Activated CD8-positive, alpha-beta T cell treated with anti-CD3 and anti-CD28 coated beads for 36 hours (primary cell): Measurements from ENCODE around the gene TCEA2. TPM values are rescaled to one million over a fixed set of nuclear protein-coding genes. Genes with fewer than 3 reads are reported as not detected.

Experiments used
- ATAC-seq: fragments of 200-7000 bp; cut with Tn5 transposase; one replicate; pipeline ENCODE4 v1.10.0; 2021; ENCODE audit warnings: mild to moderate bottlenecking, moderate library complexity
- CTCF ChIA-PET: fragments of 350-600 bp; sonication (Branson Sonifier 250); formaldehyde crosslinking; loops from one replicate; lab custom pipeline; 2021; ENCODE audit warnings: antibody characterized with exemption; lab: Charles Lee
- POLR2A ChIA-PET: fragments of 350-600 bp; sonication (Branson Sonifier 250); formaldehyde crosslinking; loops from one replicate; lab custom pipeline; 2021; ENCODE audit warnings: antibody characterized with exemption; lab: Charles Lee
- DNase-seq: peaks from one replicate; pipeline ENCODE4 v3.0.0-alpha.2; 2020
- H3K27ac Mint-ChIP-seq: one replicate; pipeline ENCODE4 v1.8.0; 2021; ENCODE audit warnings: mild to moderate bottlenecking, mixed read lengths
- H3K27me3 Mint-ChIP-seq: one replicate; pipeline ENCODE4 v1.8.0; 2021; ENCODE audit warnings: mixed read lengths
- H3K36me3 Mint-ChIP-seq: one replicate; pipeline ENCODE4 v1.8.0; 2021; ENCODE audit warnings: low read depth, mixed read lengths
- H3K4me1 Mint-ChIP-seq: one replicate; pipeline ENCODE4 v1.8.0; 2021; ENCODE audit warnings: low read depth, mixed read lengths
- H3K4me3 Mint-ChIP-seq: one replicate; pipeline ENCODE4 v1.8.0; 2021; ENCODE audit warnings: mild to moderate bottlenecking, moderate library complexity, mixed read lengths
- H3K9me3 Mint-ChIP-seq: one replicate; pipeline ENCODE4 v1.8.0; 2021; ENCODE audit warnings: mixed read lengths
- intact Hi-C: fragments of 100-400 bp; cut with micrococcal nuclease; formaldehyde crosslinking; loops from one replicate; pipeline ENCODE4 v1.10.0; 2022
- total RNA-seq, 2 experiments: library from RNA; stranded (reverse); gene quantifications; one replicate each; pipeline ENCODE4 v1.2.3, GENCODE V29; 2021
- TF ChIP-seq, protein P1 (sequence below): fragments of 200-600 bp; IDR thresholded peaks from one replicate; pipeline ENCODE4 v1.8.0; 2022; ENCODE audit warnings: antibody characterized with exemption, mild to moderate bottlenecking

TCEA2 gene
- total RNA-seq, 2 experiments from 2014 or later, result 30.0 to 33.0 TPM

DNA sequence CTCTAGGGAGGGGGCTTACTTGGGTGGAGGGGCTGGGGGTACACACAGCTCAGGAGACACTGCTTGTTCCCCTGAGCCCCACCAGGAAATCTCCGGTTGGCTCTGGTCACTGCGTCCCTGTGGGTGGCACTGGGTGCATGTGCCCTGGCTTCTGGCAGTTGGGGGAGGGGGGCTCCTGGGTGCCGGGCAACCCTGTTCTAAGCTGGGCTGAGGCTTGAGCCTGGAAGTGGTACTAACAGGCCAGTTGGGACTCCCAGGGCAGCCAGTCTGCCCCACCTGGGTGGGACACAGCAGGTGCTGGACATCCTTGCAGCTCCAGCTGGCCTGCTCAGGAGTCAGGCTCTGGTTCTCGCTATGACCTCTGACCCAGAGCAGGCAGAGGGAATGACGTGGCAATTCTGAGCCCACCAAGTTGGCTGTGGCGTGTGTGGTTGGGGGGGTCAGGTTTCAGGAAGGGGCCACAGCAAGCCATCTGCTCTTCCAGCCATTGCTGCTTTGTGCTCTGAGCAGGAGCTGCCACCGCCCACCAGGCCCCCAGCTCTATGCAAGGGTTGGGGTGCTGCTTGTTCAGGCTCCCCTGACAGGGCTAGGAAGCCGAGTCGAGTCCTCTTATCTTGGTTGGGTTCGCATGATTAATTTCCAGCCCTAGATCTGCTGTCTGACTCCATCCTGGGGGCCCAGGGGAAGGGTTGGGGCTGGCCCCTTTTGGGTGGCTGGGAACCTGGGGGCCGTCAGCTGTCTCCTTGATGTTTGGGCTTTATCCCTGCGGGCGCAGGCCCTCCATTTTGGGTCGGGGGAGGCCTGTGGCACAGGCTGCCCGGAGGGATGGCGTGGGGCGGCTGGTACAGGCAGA lies 26.4 kb upstream of the TCEA2 start:
- Mint-ChIP-seq H3K4me3 (no peak overlapping the region), H3K4me1 (peaks cover 55% of the 10 kb centered on the region), H3K9me3 (no peaks in the 10 kb centered on the region), H3K27ac (peak overlapping the region; percentile 77), H3K36me3 (peaks cover 6% of the 10 kb centered on the region), H3K27me3 (peaks cover 2% of the 10 kb centered on the region)
- intact Hi-C loops, result loop anchor here (10.0 kb wide), 1 partner anchor 52 kb away; the partner anchor contains the start of gene PRPF6
- TF ChIP-seq, protein P1, sequence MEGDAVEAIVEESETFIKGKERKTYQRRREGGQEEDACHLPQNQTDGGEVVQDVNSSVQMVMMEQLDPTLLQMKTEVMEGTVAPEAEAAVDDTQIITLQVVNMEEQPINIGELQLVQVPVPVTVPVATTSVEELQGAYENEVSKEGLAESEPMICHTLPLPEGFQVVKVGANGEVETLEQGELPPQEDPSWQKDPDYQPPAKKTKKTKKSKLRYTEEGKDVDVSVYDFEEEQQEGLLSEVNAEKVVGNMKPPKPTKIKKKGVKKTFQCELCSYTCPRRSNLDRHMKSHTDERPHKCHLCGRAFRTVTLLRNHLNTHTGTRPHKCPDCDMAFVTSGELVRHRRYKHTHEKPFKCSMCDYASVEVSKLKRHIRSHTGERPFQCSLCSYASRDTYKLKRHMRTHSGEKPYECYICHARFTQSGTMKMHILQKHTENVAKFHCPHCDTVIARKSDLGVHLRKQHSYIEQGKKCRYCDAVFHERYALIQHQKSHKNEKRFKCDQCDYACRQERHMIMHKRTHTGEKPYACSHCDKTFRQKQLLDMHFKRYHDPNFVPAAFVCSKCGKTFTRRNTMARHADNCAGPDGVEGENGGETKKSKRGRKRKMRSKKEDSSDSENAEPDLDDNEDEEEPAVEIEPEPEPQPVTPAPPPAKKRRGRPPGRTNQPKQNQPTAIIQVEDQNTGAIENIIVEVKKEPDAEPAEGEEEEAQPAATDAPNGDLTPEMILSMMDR, result no peak
- ChIA-PET POLR2A (interaction anchor here (0.9 to 5.7 kb wide), 5 partner anchors 10 to 327 kb away, joined by 3 to 51 read pairs (median 5); partner anchors contain the start of genes PRPF6 and SAMD10), CTCF (interaction anchor here (1.0 to 5.9 kb wide), 7 partner anchors 21 to 84 kb away, joined by 4 to 88 read pairs (median 8); partner anchors contain the start of genes OPRL1, PRPF6, RGS19 and SAMD10)
- ATAC-seq (peak; percentile 12), DNase-seq (peak; percentile 64)

DNA sequence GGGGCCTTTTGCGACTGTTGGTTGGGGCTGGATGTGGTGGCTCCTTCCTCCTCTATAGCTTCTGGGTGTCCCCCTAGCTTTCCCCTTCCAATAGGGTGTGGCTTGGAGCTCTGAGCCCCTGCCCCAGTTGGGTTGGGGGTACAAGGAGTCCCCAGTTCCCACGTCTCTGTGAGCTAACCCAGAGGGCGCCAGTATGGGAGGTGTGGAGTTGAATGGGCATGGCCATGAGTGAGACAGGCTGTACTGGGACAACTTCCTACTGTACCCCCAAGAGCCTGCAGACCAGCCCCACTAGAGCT lies 25.9 kb upstream of the TCEA2 start:
- TF ChIP-seq, protein P1, result no peak
- intact Hi-C loops, result loop anchor here (10.0 kb wide), 1 partner anchor 52 kb away; the partner anchor contains the start of gene PRPF6
- DNase-seq (no peak), ATAC-seq (no peak)
- peaks cover 2% of the 10 kb centered on the region for H3K27me3 Mint-ChIP-seq
- peaks cover 56% of the 10 kb centered on the region for H3K4me1 Mint-ChIP-seq
- ChIA-PET POLR2A (interaction anchor here (0.9 to 5.7 kb wide), 3 partner anchors 10 to 328 kb away, joined by 3 to 51 read pairs (median 7); partner anchors contain the start of genes PRPF6 and SAMD10), CTCF (interaction anchor here (1.0 to 5.9 kb wide), 7 partner anchors 20 to 83 kb away, joined by 4 to 88 read pairs (median 9); partner anchors contain the start of genes OPRL1, PRPF6, RGS19 and SAMD10)
- H3K4me3 Mint-ChIP-seq, result no peak overlapping the region
- H3K36me3 Mint-ChIP-seq, result peaks cover 6% of the 10 kb centered on the region
- H3K9me3 Mint-ChIP-seq, result no peaks in the 10 kb centered on the region
- peak overlapping the region; percentile 77 for H3K27ac Mint-ChIP-seq

DNA sequence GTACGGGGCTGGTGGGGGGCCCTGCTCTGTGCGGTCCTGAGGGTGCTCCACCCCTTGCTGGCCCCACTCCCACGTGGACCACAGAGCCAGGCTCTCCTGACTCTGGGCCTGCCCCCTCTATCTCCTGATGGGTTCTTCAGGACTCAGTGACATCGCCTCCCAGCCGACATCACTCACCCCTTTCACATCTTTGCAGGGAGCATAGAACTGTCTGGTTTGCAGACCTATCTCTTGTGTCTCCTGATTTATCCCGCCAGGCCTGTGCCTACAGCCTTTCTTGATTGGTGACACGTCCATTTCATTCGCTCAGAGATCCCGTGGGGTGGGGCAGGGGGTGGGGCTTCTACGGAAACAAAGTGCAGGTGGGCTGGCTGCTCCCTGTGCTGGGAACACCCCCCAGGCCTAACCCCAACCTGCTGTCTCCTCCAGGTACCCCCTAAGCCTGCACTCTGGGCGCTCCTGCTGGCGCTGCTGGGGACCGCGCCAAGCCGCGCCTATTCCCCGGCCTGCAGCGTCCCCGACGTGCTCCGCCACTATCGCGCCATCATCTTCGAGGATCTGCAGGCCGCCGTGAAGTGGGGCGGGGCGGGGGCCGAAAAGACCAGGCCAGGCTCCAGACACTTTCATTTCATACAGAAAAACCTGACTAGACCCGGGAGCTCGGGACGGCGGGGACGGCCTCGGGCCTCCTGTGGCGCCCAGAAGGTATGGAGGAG lies 25.3 kb upstream of the TCEA2 start:
- Mint-ChIP-seq H3K36me3 (peaks cover 4% of the 10 kb centered on the region), H3K4me1 (peaks cover 57% of the 10 kb centered on the region), H3K9me3 (no peaks in the 10 kb centered on the region), H3K27ac (peak overlapping the region; percentile 73), H3K4me3 (peak overlapping the region; percentile 51), H3K27me3 (peaks cover 2% of the 10 kb centered on the region)
- ChIA-PET CTCF (interaction anchor here (0.7 to 5.9 kb wide), 25 partner anchors 9 to 499 kb away, joined by 3 to 88 read pairs (median 7); partner anchors contain the start of genes LKAAEAR1, OPRL1, PCMTD2 and PRPF6), POLR2A (interaction anchor here (0.7 to 5.7 kb wide), 7 partner anchors 9 to 219 kb away, joined by 3 to 51 read pairs (median 3); partner anchors contain the start of genes PRPF6, SAMD10 and TPD52L2)
- no peak for ATAC-seq
- peak; percentile 45 for DNase-seq
- intact Hi-C loops, result loop anchor here (10.0 kb wide), 1 partner anchor 53 kb away; the partner anchor contains the start of gene PRPF6
- TF ChIP-seq, protein P1, result no peak

DNA sequence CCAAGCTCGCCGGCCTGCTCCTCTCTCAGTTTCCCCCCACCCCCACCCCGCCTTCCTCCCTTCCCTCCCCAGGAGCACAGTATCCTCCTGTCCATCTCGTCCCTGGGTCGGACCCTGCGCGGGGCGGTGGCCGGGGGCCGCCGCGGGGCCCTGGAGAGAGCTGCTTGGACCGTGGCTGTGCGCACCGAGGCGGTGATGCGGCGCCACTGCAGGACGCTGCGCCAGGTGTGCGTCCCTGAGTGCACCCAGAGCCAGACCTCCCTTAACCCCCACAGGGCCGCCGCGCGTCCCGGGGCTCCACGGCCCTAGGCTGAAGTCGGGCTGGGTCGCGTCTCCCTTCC lies 24.8 kb upstream of the TCEA2 start:
- Mint-ChIP-seq H3K4me1 (peaks cover 57% of the 10 kb centered on the region), H3K36me3 (peaks cover 4% of the 10 kb centered on the region), H3K4me3 (peak overlapping the region; percentile 54), H3K27ac (no peak overlapping the region), H3K9me3 (no peaks in the 10 kb centered on the region), H3K27me3 (peaks cover 2% of the 10 kb centered on the region)
- no peak for DNase-seq
- intact Hi-C loops, result loop anchor here (10.0 kb wide), 1 partner anchor 53 kb away; the partner anchor contains the start of gene PRPF6
- POLR2A ChIA-PET, result interaction anchor here (0.7 to 5.7 kb wide), 12 partner anchors 9 to 218 kb away, joined by 3 to 51 read pairs (median 3); partner anchors contain the start of genes OPRL1, PRPF6, RGS19 and SAMD10
- TF ChIP-seq, protein P1, result no peak
- ATAC-seq, result peak; percentile 7
- CTCF ChIA-PET, result interaction anchor here (0.7 to 5.9 kb wide), 32 partner anchors 10 to 500 kb away, joined by 3 to 88 read pairs (median 6); partner anchors contain the start of genes LKAAEAR1, OPRL1, PCMTD2 and PRPF6
